Measurements from ENCODE around the gene GRIK5.

DNA sequence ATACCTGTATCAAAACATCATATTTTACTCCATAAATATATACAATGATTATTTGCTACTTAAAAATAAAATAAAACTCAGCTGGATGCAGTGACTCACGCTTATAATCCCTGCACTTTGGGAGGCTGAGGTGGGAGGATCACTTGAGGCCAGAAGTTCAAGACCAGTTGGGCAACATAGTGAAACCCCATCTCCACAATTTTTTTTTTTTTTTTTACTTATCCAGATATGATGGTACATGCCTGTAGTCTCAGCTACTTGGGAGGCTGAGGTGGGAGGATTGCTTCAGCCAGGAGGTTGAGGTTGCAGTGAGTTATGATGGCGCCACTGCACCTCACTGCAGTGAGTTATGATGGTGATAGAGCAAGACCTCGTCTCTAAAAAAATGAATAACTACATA, 39.9 kb upstream of the GRIK5 start:
- TF ChIP-seq, protein P1, sequence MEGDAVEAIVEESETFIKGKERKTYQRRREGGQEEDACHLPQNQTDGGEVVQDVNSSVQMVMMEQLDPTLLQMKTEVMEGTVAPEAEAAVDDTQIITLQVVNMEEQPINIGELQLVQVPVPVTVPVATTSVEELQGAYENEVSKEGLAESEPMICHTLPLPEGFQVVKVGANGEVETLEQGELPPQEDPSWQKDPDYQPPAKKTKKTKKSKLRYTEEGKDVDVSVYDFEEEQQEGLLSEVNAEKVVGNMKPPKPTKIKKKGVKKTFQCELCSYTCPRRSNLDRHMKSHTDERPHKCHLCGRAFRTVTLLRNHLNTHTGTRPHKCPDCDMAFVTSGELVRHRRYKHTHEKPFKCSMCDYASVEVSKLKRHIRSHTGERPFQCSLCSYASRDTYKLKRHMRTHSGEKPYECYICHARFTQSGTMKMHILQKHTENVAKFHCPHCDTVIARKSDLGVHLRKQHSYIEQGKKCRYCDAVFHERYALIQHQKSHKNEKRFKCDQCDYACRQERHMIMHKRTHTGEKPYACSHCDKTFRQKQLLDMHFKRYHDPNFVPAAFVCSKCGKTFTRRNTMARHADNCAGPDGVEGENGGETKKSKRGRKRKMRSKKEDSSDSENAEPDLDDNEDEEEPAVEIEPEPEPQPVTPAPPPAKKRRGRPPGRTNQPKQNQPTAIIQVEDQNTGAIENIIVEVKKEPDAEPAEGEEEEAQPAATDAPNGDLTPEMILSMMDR (IDR thresholded peaks at IDR 0.05; ENCODE audit: low read length), result no peak
- TF ChIP-seq EZH2 (IDR thresholded peaks at IDR 0.05; ENCODE audit: borderline replicate concordance, low read length), result no peak

Data from OCI-LY1 (cell line).